Limb (tissue), 2 donors: ENCODE data around the gene NRCAM.

Experiments used
- DNase-seq, 2 donors: peaks; one replicate each; pipeline ENCODE4 v3.0.0-alpha.2; 2016; ENCODE audit errors: extremely low spot score in 2 of 2

NRCAM gene

DNA sequence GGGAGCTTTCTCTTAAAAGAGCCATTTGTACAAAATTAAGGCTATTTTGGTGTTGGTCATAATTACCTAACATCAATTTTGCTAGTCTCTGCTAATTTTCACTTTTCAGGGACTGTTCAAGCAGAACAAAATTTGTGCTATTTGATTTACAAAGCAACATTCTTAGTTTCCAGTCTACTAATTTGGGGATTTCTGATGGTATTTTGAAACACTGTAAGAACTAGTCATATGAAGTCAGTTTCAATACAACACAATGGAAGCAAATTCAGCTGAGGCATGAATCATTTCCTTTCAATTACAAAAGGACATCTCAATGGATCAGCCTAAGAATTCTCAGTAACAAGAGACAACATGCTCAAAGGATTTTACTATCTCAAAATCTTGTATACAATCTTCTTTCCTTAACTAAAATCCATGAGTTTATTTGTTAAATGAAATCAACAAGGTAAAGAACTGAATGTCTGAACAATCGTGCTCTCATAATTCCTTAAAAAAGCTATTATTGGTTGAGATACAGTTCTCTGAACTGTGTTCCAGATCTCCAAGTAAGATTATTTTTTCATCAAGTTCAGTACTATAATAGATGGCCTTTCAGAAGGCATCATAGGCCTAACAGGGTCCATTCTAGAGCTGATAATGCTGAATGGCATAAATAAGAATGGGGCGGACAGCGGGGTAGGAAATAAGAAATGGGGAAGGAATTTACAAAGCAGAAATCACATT is 144.6 kb downstream of the NRCAM start:
- DNase-seq, result no peak

DNA sequence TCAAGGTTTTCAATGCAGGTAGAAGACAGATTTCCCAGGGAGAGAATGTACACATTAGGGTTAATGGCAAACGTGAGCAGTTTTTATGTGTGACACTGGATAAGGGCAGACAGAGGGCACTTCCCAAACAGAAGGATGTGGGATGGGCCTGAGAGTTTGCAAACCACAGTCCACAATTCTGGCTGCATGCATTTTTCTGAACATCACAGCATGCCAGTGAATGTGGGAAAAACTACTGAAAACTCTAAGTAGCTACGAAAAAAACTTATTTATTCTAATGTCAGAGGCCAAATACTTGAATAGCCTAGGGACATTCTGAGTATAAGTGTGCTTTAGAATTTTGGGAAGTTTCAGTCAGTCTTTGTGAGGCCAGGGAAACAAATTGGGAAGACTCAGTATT is 145.9 kb downstream of the NRCAM start:
- DNase-seq, result no peak

DNA sequence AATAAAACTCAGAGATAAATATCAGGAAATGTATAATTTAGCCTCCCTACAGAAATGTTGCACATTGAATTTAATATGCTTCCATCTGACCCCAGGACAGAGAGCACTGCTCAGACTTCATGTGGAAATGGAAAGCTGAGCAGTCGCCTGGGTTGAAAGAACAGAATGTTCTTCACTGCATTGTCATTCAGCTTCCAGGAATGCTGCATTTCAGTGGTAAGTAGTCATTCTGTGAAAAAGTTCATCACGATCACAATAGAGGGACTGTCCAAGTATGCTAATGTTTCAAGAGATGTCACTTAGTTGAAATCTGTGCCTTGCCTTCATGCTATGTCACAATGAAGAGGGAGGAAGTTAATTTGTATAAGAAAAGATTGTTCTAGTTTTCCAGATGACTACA is 147.3 kb downstream of the NRCAM start:
- no peak for DNase-seq

DNA sequence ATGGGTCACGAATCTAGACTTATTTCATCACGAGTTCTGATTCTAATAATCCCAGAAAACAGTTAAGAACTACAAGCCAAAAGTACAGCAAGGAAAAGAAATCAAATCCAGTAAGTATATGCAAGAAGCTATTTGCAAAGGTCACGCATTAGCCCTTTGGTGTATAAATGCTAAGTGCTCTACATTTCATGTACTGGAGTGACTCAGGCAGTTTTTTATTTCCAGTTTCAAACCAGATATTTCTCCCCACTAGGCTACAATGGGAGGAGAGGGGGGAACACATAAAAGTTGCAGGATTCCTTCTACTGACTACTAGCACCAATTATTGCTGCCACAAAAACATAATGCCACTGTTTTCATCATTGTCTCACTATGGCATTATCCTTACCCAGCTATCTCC is 148.0 kb downstream of the NRCAM start:
- no peak for DNase-seq

- DNase-seq, result no peak
Measured at GRCh38 chr7:108307595-108307994, 148.6 kb downstream of the NRCAM start.

DNA sequence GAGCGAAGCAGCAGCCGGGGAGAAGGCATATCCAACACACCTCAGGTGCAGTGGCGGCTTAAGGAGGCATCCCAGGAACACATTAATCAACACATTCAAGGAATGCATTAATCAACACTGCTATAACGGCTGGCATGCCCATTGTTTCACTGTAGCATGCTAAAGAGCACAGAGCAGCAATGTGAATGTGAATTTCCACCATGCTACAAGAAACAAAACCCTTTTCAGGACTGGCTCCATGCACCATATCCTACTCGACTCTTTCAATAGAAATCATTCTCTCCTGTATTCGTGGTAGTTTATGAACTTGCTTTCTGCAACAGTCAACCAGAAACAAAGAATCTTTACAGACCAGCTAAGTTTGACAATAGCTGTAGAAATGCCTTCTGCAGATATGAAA is 149.0 kb downstream of the NRCAM start:
- DNase-seq, result no peak

DNA sequence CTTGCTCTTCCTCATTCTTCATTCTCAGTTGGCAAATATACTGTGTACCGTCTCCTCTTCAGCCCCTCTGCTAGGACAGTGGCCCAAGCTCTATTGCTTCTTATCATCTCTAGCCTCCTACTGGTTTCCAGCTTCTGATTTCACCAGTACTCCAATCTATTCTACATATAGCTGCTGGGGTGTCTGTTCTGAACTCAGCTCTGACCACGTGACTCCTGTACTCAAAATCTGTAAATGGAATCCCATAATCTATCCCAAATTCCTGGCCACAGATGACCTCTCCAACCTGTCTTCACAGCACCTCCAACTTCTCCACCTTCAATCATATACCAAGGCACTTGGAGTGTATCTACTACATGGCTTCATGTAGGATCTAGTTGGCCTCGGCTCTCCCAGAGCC is 152.9 kb downstream of the NRCAM start:
- DNase-seq, result no peak

DNA sequence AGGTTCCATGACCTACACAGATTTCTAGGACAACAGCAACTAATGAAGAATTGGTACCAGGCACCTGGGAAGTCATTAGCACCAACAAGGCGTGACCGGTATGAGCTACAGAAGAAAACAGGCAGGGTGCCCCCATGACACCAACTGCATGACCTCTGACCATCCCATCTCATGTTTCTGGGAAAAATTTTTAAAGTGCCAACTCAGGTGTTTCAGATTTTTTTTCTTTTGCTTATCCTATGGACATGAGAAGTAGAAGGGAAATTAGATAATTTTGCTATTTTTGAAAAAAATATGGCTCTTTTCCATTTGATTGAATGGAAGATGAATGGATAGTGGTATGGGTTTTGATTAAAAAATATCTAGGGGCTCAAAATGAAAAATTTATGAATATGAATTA is 154.8 kb downstream of the NRCAM start:
- no peak for DNase-seq

GRCh38 chr7:108299251-108299973 is 156.8 kb downstream of the NRCAM start:
- no peak for DNase-seq

GRCh38 chr7:108296911-108297310 is 159.3 kb downstream of the NRCAM start:
- DNase-seq, result no peak

- DNase-seq, result no peak
Measured at GRCh38 chr7:108294595-108294994, 161.6 kb downstream of the NRCAM start.

DNA sequence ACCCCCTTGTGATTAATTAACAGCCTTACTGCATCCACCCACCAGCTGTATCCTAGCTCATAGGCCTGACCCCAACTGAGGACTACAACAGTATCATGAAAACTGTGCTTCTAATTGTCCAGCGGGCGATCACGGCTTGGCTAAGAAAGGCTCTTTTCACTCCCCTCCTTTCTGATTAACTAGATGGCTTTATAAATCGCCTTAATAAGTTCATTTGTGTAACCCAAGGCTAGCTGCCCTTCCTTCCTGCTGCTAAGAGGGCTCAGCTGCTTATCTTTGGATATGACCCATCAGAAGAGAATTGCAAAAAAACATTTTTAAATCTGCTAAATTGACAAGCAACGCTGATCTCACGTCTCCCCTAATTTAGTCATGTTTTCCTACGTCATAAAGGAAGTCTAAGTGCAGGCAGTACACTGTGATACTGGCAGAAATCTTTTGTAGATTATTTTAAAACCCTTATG is 163.1 kb downstream of the NRCAM start:
- DNase-seq, result no peak

GRCh38 chr7:108292541-108292940 is 163.7 kb downstream of the NRCAM start:
- no peak for DNase-seq

DNA sequence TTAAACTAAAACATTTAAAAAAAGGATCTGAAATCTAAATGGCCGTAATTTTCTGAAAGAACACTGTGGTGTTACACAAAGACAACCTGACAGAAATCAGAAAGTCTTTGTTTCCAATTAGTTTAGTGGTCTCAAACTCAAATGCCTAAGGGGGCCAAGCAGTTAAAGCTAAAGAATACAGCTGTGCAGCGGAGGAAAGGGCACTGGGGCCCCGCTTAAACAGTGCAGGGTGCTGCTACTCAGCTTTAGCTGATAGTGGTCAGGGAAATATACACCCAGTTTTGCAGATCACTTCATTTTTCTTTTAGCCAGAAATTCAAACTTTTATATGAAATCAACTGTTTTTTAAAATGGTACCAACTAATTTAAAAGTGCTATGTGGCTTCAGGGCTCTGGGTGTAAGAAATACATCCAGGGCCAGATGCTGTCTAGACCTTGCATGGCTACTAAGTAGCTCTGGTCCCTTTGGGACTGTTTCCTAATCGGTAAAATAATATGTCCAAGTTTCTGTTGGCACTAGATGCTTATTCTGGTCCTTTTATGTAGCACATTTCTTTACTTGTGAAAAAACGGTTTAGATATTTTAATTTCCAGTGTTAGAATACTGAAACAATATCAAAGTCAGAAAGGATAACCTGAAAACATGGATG is 164.3 kb downstream of the NRCAM start:
- DNase-seq, result no peak

DNA sequence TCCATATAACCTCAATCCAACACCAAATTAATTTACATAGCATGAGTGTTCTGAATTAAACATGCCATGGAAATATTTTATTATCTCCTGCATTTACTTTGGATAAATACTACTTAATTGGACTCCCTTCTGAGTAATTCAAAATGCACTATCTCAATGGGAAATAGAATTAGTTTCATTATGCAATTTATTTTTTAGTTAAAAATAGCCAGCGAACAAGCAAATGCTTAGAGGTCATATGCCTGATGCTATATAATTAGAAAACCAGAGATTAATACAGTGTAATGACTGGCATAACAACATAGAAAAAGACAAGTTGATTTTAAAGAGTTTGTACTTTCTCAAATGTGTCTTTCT is 165.1 kb downstream of the NRCAM start:
- DNase-seq, result no peak

GRCh38 chr7:108290459-108291151 is 165.6 kb downstream of the NRCAM start:
- no peak for DNase-seq

- no peak for DNase-seq
Measured at GRCh38 chr7:108289852-108290251, 166.4 kb downstream of the NRCAM start.

- no peak for DNase-seq
Measured at GRCh38 chr7:108287857-108288256, 168.4 kb downstream of the NRCAM start.

DNA sequence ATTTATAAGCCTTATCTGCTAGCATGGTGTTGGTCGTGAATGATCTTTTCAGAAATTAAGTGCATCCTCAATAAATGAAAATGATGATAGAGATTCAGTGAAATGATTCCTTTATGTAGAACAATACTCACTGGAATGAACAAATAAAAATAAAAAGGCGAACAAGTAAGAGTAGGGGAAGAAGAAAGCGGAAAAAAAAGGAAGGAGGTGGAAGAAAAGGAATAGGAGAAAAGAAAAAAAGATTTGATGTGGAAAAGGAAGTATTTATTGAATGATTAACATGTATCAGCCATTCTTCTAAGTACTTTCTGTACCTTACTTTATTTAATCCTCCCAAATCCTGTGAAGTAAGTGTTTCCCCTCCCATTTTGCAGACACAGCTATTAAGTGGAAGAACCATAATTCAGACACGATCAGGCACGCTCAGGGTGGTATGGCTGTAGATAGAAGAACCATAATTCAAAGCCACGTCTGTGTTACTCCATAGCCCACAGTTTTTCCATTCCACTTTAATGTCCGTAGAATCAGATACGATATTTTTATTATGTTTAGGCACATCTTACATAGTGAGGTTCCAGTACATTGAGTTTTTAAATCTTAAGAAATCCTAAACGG is 169.8 kb downstream of the NRCAM start:
- DNase-seq, result no peak

- no peak for DNase-seq
Measured at GRCh38 chr7:108285778-108286177, 170.5 kb downstream of the NRCAM start.

DNA sequence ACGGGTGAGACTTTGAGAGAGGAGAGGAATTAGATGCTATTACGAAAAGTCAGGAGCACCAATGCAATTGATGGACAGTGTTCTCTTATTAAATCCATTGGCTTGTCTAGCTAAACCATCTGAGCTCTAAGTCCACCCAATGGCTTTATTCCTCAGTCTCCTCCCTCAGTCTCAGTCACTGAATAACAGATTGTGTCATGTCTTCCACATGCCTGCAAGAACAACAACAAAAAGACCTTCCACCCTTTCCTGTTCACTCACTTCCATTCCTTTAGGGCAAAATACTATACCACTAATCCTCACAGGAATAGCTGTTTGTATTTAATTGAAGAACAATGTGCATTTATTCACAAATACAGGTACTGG is 171.2 kb downstream of the NRCAM start:
- DNase-seq, result no peak
